ENCODE results near the gene WDR37.

WDR37 gene

GRCh38 chr10:1025683-1026082, 30.5 kb upstream of the WDR37 start, which contains the start of gene IDI2:
TSS of gene IDI2 (minus strand) at chr10:1025859. CDS start at chr10:1024723, 1,136 bp downstream.
- Histone ChIP-seq H3K36me3 (ENCODE audit: insufficient read depth, low read length) (no peaks in the 10 kb centered on the region), H3K4me3 (ENCODE audit: low read depth in 1 of 2, low read length in 2 of 2) (no peak within 1 kb of the TSS), H3K27ac (ENCODE audit: low read length) (no peak within 1 kb of the TSS), H3K9me3 (ENCODE audit: insufficient read depth, low read length, severe bottlenecking) (no peaks in the 10 kb centered on the region), H3K27me3 (ENCODE audit: insufficient read depth, low read length, poor library complexity) (no peaks in the 10 kb centered on the region), H3K4me1 (ENCODE audit: insufficient read depth, low read length) (no peaks in the 10 kb centered on the region), H2AFZ (ENCODE audit: low read depth, low read length) (no peak within 1 kb of the TSS), H3K4me2 (ENCODE audit: insufficient read depth, low read length) (no peak within 1 kb of the TSS), H3K9ac (ENCODE audit: low read depth, low read length) (no peak within 1 kb of the TSS), H4K20me1 (ENCODE audit: insufficient read depth, low read length) (no peaks in the 10 kb centered on the region), H3K79me2 (ENCODE audit: insufficient read depth, low read length) (no peaks in the 10 kb centered on the region)
- TF ChIP-seq EZH2 (IDR thresholded peaks at IDR 0.05; ENCODE audit: borderline replicate concordance, low read depth, low read length, severe bottlenecking) (no peak), CTCF (IDR thresholded peaks at IDR 0.05; ENCODE audit: borderline replicate concordance, extremely low read depth, low read length, poor library complexity, severe bottlenecking) (no peak)
- DNase-seq (no peak), ATAC-seq (ENCODE audit: insufficient read depth, low read depth) (no peak)

GRCh38 chr10:1026578-1026977, 29.6 kb upstream of the WDR37 start:
- Histone ChIP-seq H3K9ac (ENCODE audit: low read depth, low read length) (no peak overlapping the region), H3K9me3 (ENCODE audit: insufficient read depth, low read length, severe bottlenecking) (no peaks in the 10 kb centered on the region), H3K4me2 (ENCODE audit: insufficient read depth, low read length) (no peak overlapping the region), H2AFZ (ENCODE audit: low read depth, low read length) (no peak overlapping the region), H3K4me1 (ENCODE audit: insufficient read depth, low read length) (no peaks in the 10 kb centered on the region), H3K4me3 (ENCODE audit: low read depth in 1 of 2, low read length in 2 of 2) (no peak overlapping the region), H3K36me3 (ENCODE audit: insufficient read depth, low read length) (no peaks in the 10 kb centered on the region), H3K27ac (ENCODE audit: low read length) (no peak overlapping the region), H4K20me1 (ENCODE audit: insufficient read depth, low read length) (no peaks in the 10 kb centered on the region), H3K27me3 (ENCODE audit: insufficient read depth, low read length, poor library complexity) (no peaks in the 10 kb centered on the region), H3K79me2 (ENCODE audit: insufficient read depth, low read length) (no peaks in the 10 kb centered on the region)
- TF ChIP-seq EZH2 (IDR thresholded peaks at IDR 0.05; ENCODE audit: borderline replicate concordance, low read depth, low read length, severe bottlenecking): no peak
- TF ChIP-seq CTCF (IDR thresholded peaks at IDR 0.05; ENCODE audit: borderline replicate concordance, extremely low read depth, low read length, poor library complexity, severe bottlenecking): no peak
- no peak for DNase-seq
- ATAC-seq (ENCODE audit: insufficient read depth, low read depth): no peak

- Histone ChIP-seq H3K27ac (ENCODE audit: low read length) (no peak overlapping the region), H3K36me3 (ENCODE audit: insufficient read depth, low read length) (no peaks in the 10 kb centered on the region), H4K20me1 (ENCODE audit: insufficient read depth, low read length) (no peaks in the 10 kb centered on the region), H3K27me3 (ENCODE audit: insufficient read depth, low read length, poor library complexity) (no peaks in the 10 kb centered on the region), H3K4me1 (ENCODE audit: insufficient read depth, low read length) (no peaks in the 10 kb centered on the region), H3K9ac (ENCODE audit: low read depth, low read length) (no peak overlapping the region), H3K4me3 (ENCODE audit: low read depth in 1 of 2, low read length in 2 of 2) (no peak overlapping the region), H2AFZ (ENCODE audit: low read depth, low read length) (no peak overlapping the region), H3K79me2 (ENCODE audit: insufficient read depth, low read length) (no peaks in the 10 kb centered on the region), H3K4me2 (ENCODE audit: insufficient read depth, low read length) (no peak overlapping the region), H3K9me3 (ENCODE audit: insufficient read depth, low read length, severe bottlenecking) (no peaks in the 10 kb centered on the region)
- TF ChIP-seq EZH2 (IDR thresholded peaks at IDR 0.05; ENCODE audit: borderline replicate concordance, low read depth, low read length, severe bottlenecking) (no peak), CTCF (IDR thresholded peaks at IDR 0.05; ENCODE audit: borderline replicate concordance, extremely low read depth, low read length, poor library complexity, severe bottlenecking) (no peak)
- ATAC-seq (ENCODE audit: insufficient read depth, low read depth): no peak
- no peak for DNase-seq
These were observed 26.3 kb upstream of the WDR37 start for GRCh38 chr10:1029838-1030237.

GRCh38 chr10:1033601-1034000, 22.6 kb upstream of the WDR37 start:
- Histone ChIP-seq H3K4me2 (ENCODE audit: insufficient read depth, low read length) (no peak overlapping the region), H3K9ac (ENCODE audit: low read depth, low read length) (no peak overlapping the region), H3K27me3 (ENCODE audit: insufficient read depth, low read length, poor library complexity) (no peaks in the 10 kb centered on the region), H3K79me2 (ENCODE audit: insufficient read depth, low read length) (no peaks in the 10 kb centered on the region), H2AFZ (ENCODE audit: low read depth, low read length) (no peak overlapping the region), H4K20me1 (ENCODE audit: insufficient read depth, low read length) (peaks cover 10% of the 10 kb centered on the region; the same call in 1 of the 2 replicates), H3K36me3 (ENCODE audit: insufficient read depth, low read length) (peaks cover 20% of the 10 kb centered on the region; the same call in 1 of the 2 replicates), H3K27ac (ENCODE audit: low read length) (no peak overlapping the region), H3K9me3 (ENCODE audit: insufficient read depth, low read length, severe bottlenecking) (no peaks in the 10 kb centered on the region), H3K4me1 (ENCODE audit: insufficient read depth, low read length) (no peaks in the 10 kb centered on the region), H3K4me3 (ENCODE audit: low read depth in 1 of 2, low read length in 2 of 2) (no peak overlapping the region)
- ATAC-seq (ENCODE audit: insufficient read depth, low read depth) (no peak), DNase-seq (no peak)
- TF ChIP-seq CTCF (IDR thresholded peaks at IDR 0.05; ENCODE audit: borderline replicate concordance, extremely low read depth, low read length, poor library complexity, severe bottlenecking) (no peak), EZH2 (IDR thresholded peaks at IDR 0.05; ENCODE audit: borderline replicate concordance, low read depth, low read length, severe bottlenecking) (no peak)
